ENCODE results near the gene SCUBE1.

GRCh38 chr22:43256976-43257545 lies 86.1 kb downstream of the SCUBE1 start:
- no peak for TF ChIP-seq JUN (IDR thresholded peaks at IDR 0.05; ENCODE audit: borderline replicate concordance, insufficient read depth, insufficient read length, low read depth)
- TF ChIP-seq CTCF (IDR thresholded peaks at IDR 0.05; ENCODE audit: extremely low read depth in 1 of 2, insufficient read depth in 1 of 2, low read depth in 1 of 2, low read length in 2 of 2): no peak
- no peak for TF ChIP-seq POLR2A (IDR thresholded peaks at IDR 0.05; ENCODE audit: low read depth, low read length)
- TF ChIP-seq FOS (IDR thresholded peaks at IDR 0.05; ENCODE audit: borderline replicate concordance, insufficient read depth, low read length): no peak

Measured in endothelial cell of umbilical vein (primary cell).